ENCODE data around the gene WBP1. TPM values are rescaled to one million over a fixed set of nuclear protein-coding genes. Genes with fewer than 3 reads are reported as not detected.

Gene WBP1
- total and polyA plus RNA-seq, 10 donors, result 39.5 to 84.2 (median 63.6) TPM

GRCh38 chr2:74428675-74429074 lies 29.6 kb upstream of the WBP1 start:
- no peak for TF ChIP-seq POLR2AphosphoS5 (IDR thresholded peaks at IDR 0.05)
- no peak for TF ChIP-seq CTCF (IDR thresholded peaks at IDR 0.05 in 8 of 11, conservative IDR thresholded peaks at IDR 0.05 in 3 of 11)
- TF ChIP-seq POLR2A (IDR thresholded peaks at IDR 0.05), result no peak
- intact Hi-C loops (cut with DNase I; ENCODE audit: low total_unique reads), result no loop called here
- DNase-seq, result peak; percentile 51
- H3K4me1 ChIP-seq, result peaks cover 0 to 17% (median 3%) of the 10 kb centered on the region in 6 donors
- H3K27me3 ChIP-seq (replicated peaks in 1 of 7), result no peaks in the 10 kb centered on the region
- no peak overlapping the region for H3K4me3 ChIP-seq
- 89 to 95% (median 92%) methylated on average over 5 of the region's 5 CpGs for WGBS, 5 donors
- no peak overlapping the region for H3K27ac ChIP-seq
- H3K36me3 ChIP-seq, result peaks cover 0 to 61% (median 15%) of the 10 kb centered on the region in 6 donors
- no peaks in the 10 kb centered on the region for H3K9me3 ChIP-seq

- H3K4me1 ChIP-seq, result peaks cover 0 to 17% (median 3%) of the 10 kb centered on the region in 6 donors
- H3K4me3 ChIP-seq, result no peak overlapping the region
- H3K27me3 ChIP-seq (replicated peaks in 1 of 7), result no peaks in the 10 kb centered on the region
- no peak overlapping the region for H3K27ac ChIP-seq
- intact Hi-C loops (cut with DNase I; ENCODE audit: low total_unique reads), result no loop called here
- H3K36me3 ChIP-seq, result peaks cover 0 to 59% (median 15%) of the 10 kb centered on the region in 6 donors
- TF ChIP-seq POLR2AphosphoS5 (IDR thresholded peaks at IDR 0.05) (no peak), POLR2A (IDR thresholded peaks at IDR 0.05) (no peak), CTCF (IDR thresholded peaks at IDR 0.05 in 8 of 11, conservative IDR thresholded peaks at IDR 0.05 in 3 of 11) (no peak)
- H3K9me3 ChIP-seq, result no peaks in the 10 kb centered on the region
- peak; percentile 23 for DNase-seq
- 83 to 94% (median 91%) methylated on average over 10 to 18 of the region's 18 CpGs for WGBS, 5 donors
These were observed 28.5 kb upstream of the WBP1 start for GRCh38 chr2:74429487-74430451.

- Histone ChIP-seq H3K27me3 (replicated peaks in 1 of 7) (no peaks in the 10 kb centered on the region), H3K27ac (no peak overlapping the region), H3K4me1 (peaks cover 0 to 10% (median 0%) of the 10 kb centered on the region in 6 donors), H3K4me3 (no peak overlapping the region), H3K9me3 (no peaks in the 10 kb centered on the region), H3K36me3 (peaks cover 0 to 52% (median 11%) of the 10 kb centered on the region in 6 donors)
- TF ChIP-seq POLR2A (IDR thresholded peaks at IDR 0.05) (no peak), CTCF (IDR thresholded peaks at IDR 0.05 in 8 of 11, conservative IDR thresholded peaks at IDR 0.05 in 3 of 11) (no peak), POLR2AphosphoS5 (IDR thresholded peaks at IDR 0.05) (no peak)
- intact Hi-C loops (cut with DNase I; ENCODE audit: low total_unique reads), result no loop called here
- peak; percentile 49 for DNase-seq
- WGBS, 5 donors, result 84 to 93% (median 90%) methylated on average over 8 to 11 of the region's 11 CpGs
These were observed 27.7 kb upstream of the WBP1 start for GRCh38 chr2:74430502-74430901.
